ENCODE measurements around the gene ETV6.

The ETV6 gene

GRCh38 chr12:11706509-11707379 is 57.3 kb downstream of the ETV6 start:
- Histone ChIP-seq H3K36me3 (ENCODE audit: insufficient read depth) (no peaks in the 10 kb centered on the region), H3K4me1 (ENCODE audit: low read depth, poor library complexity, severe bottlenecking) (peaks cover 5% of the 10 kb centered on the region), H3K79me2 (ENCODE audit: insufficient read depth, low read depth) (no peaks in the 10 kb centered on the region), H3K27ac (no peak overlapping the region), H3K4me3 (IDR thresholded peaks at IDR 0.05; ENCODE audit: insufficient read depth, low read depth, low read length) (no peak overlapping the region), H3K4me2 (no peak overlapping the region), H3K27me3 (ENCODE audit: insufficient read depth, low read depth) (no peaks in the 10 kb centered on the region), H3K9ac (no peak overlapping the region), H2AFZ (ENCODE audit: low read depth) (no peak overlapping the region), H4K20me1 (ENCODE audit: insufficient read depth) (no peaks in the 10 kb centered on the region)
- no peak for TF ChIP-seq CTCF (conservative IDR thresholded peaks at IDR 0.05; ENCODE audit: low read depth, low read length)

GRCh38 chr12:11707535-11707934 is 58.1 kb downstream of the ETV6 start:
- H4K20me1 ChIP-seq (ENCODE audit: insufficient read depth): no peaks in the 10 kb centered on the region
- no peak for TF ChIP-seq CTCF (conservative IDR thresholded peaks at IDR 0.05; ENCODE audit: low read depth, low read length)
- H2AFZ ChIP-seq (ENCODE audit: low read depth): no peak overlapping the region
- no peak overlapping the region for H3K27ac ChIP-seq
- no peaks in the 10 kb centered on the region for H3K79me2 ChIP-seq (ENCODE audit: insufficient read depth, low read depth)
- H3K4me1 ChIP-seq (ENCODE audit: low read depth, poor library complexity, severe bottlenecking): peaks cover 5% of the 10 kb centered on the region
- no peaks in the 10 kb centered on the region for H3K36me3 ChIP-seq (ENCODE audit: insufficient read depth)
- H3K4me2 ChIP-seq: no peak overlapping the region
- no peak overlapping the region for H3K4me3 ChIP-seq (IDR thresholded peaks at IDR 0.05; ENCODE audit: insufficient read depth, low read depth, low read length)
- H3K9ac ChIP-seq: no peak overlapping the region
- H3K27me3 ChIP-seq (ENCODE audit: insufficient read depth, low read depth): no peaks in the 10 kb centered on the region

- Histone ChIP-seq H3K4me2 (no peak overlapping the region), H3K36me3 (ENCODE audit: insufficient read depth) (no peaks in the 10 kb centered on the region), H3K4me1 (ENCODE audit: low read depth, poor library complexity, severe bottlenecking) (no peaks in the 10 kb centered on the region), H3K9ac (no peak overlapping the region), H4K20me1 (ENCODE audit: insufficient read depth) (no peaks in the 10 kb centered on the region), H3K4me3 (IDR thresholded peaks at IDR 0.05; ENCODE audit: insufficient read depth, low read depth, low read length) (no peak overlapping the region), H3K27ac (no peak overlapping the region), H3K79me2 (ENCODE audit: insufficient read depth, low read depth) (no peaks in the 10 kb centered on the region), H2AFZ (ENCODE audit: low read depth) (no peak overlapping the region), H3K27me3 (ENCODE audit: insufficient read depth, low read depth) (no peaks in the 10 kb centered on the region)
- TF ChIP-seq CTCF (conservative IDR thresholded peaks at IDR 0.05; ENCODE audit: low read depth, low read length): no peak
These were observed 60.0 kb downstream of the ETV6 start for GRCh38 chr12:11709513-11709912.

- H3K27me3 ChIP-seq (ENCODE audit: insufficient read depth, low read depth): no peaks in the 10 kb centered on the region
- H3K4me2 ChIP-seq: no peak overlapping the region
- no peaks in the 10 kb centered on the region for H3K36me3 ChIP-seq (ENCODE audit: insufficient read depth)
- no peak overlapping the region for H3K4me3 ChIP-seq (IDR thresholded peaks at IDR 0.05; ENCODE audit: insufficient read depth, low read depth, low read length)
- H2AFZ ChIP-seq (ENCODE audit: low read depth): no peak overlapping the region
- H3K79me2 ChIP-seq (ENCODE audit: insufficient read depth, low read depth): no peaks in the 10 kb centered on the region
- TF ChIP-seq CTCF (conservative IDR thresholded peaks at IDR 0.05; ENCODE audit: low read depth, low read length): no peak
- H3K4me1 ChIP-seq (ENCODE audit: low read depth, poor library complexity, severe bottlenecking): no peaks in the 10 kb centered on the region
- no peak overlapping the region for H3K27ac ChIP-seq
- no peaks in the 10 kb centered on the region for H4K20me1 ChIP-seq (ENCODE audit: insufficient read depth)
- no peak overlapping the region for H3K9ac ChIP-seq
These were observed 61.0 kb downstream of the ETV6 start for GRCh38 chr12:11710431-11710830.

All from KMS-11 (cell line).